Adrenal gland (tissue), 5 donors: ENCODE data around the gene YPEL5.

ENCODE experiments used
- POLR2A ChIP-seq, 2 donors: fragments of 450-650 bp; IDR thresholded peaks; one replicate each; pipeline ENCODE4 v1.6.1; 2017; ENCODE audit warnings: antibody characterized with exemption in 2 of 2, mild to moderate bottlenecking in 2 of 2, moderate library complexity in 1 of 2
- TF ChIP-seq, protein P1 (sequence below), 6 experiments: fragments of 450-650 bp in 4 of 6; fragments of 200-600 bp in 2 of 6; sonication (generic) in 1 of 6; IDR thresholded peaks; 1 replicate in 5 of 6; 2 replicates in 1 of 6; pipeline versions ENCODE4 v1.5.1 to v1.8.0; 2016 to 2021; ENCODE audit warnings: antibody characterized with exemption in 6 of 6, mild to moderate bottlenecking in 2 of 6, moderate library complexity in 1 of 6
- donor health status: DM: no; HTN: no; CAD: no.

DNA sequence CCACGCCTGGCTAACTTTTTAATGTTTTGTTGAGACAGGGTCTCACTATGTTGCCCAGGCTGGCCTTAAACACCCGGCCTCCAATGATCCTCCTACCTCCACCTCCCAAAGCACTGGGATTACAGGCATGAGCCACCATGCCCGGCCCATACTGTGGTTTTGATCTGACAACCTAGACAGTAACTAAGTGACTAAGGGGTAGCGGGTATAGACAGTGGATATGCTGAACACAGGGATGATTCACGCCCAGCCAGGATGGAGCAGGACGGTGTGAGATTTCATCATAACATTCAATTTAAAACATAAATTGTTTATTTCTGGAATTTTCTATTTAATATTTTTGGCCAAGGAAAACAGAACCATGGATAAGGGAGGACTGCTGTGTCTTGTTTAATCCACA is 36.0 kb upstream of the YPEL5 start:
- TF ChIP-seq, protein P1, sequence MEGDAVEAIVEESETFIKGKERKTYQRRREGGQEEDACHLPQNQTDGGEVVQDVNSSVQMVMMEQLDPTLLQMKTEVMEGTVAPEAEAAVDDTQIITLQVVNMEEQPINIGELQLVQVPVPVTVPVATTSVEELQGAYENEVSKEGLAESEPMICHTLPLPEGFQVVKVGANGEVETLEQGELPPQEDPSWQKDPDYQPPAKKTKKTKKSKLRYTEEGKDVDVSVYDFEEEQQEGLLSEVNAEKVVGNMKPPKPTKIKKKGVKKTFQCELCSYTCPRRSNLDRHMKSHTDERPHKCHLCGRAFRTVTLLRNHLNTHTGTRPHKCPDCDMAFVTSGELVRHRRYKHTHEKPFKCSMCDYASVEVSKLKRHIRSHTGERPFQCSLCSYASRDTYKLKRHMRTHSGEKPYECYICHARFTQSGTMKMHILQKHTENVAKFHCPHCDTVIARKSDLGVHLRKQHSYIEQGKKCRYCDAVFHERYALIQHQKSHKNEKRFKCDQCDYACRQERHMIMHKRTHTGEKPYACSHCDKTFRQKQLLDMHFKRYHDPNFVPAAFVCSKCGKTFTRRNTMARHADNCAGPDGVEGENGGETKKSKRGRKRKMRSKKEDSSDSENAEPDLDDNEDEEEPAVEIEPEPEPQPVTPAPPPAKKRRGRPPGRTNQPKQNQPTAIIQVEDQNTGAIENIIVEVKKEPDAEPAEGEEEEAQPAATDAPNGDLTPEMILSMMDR (IDR thresholded peaks at IDR 0.05), result no peak
- no peak for TF ChIP-seq POLR2A (IDR thresholded peaks at IDR 0.05)
